Measurements from ENCODE around the gene OR2A42. TPM values are rescaled to one million over a fixed set of nuclear protein-coding genes. Genes with fewer than 3 reads are reported as not detected.
"Not testable (repeated sequence)": the region's sequence is repeated elsewhere in the genome, so short reads cannot be mapped to it uniquely, and the experiment has no call there.

Gene OR2A42
- total and polyA plus RNA-seq, 8 donors = 0.18 TPM; not detected in 7

DNA sequence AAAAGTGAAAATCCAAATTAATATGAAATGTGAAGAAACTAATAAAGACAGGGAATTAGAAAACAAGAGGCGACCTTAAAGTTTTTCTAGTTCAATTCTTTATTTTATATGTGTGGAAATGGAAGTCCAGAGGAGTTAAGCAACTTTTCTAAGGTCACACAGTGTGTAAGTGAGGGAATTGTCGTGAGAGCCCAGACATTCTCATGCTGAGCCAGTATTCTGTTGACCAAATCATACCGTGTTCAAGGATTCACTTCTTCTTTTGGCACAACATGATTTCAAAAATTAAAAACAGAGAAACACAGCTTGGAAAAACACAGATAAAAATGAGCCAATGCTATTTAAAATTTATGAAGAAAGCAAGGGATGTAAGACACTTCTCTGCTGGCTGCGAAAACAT is 12.5 kb downstream of the OR2A42 start:
- H3K36me3 ChIP-seq; H3K4me3 ChIP-seq; H3K9me3 ChIP-seq; intact Hi-C loops (cut with DNase I; ENCODE audit: low total_unique reads); H3K4me1 ChIP-seq; H3K27ac ChIP-seq; DNase-seq; H3K27me3 ChIP-seq: not testable (repeated sequence)
- 74 to 92% (median 83%) methylated on average over 3 of the region's 4 CpGs for WGBS, 5 donors

DNA sequence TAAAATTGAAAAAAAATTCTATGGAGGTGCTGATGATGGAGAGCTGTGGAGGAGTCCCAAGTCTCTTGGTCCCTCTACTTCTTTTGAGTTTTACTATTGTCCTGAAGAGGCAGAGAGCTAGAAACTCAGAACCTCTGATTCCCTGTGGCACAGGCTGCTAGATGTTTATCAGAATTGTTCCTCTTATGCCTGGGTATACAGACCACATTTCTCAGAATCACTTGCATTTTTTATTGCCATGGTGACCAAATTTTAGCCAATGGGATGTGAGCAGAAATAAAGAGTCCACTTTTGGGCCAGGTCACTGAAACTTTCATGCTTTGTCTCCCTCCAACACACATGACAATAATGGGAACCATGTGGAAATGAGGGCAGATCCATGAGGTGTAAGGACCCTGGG is 15.7 kb downstream of the OR2A42 start:
- H3K27me3 ChIP-seq; intact Hi-C loops (cut with DNase I; ENCODE audit: low total_unique reads): not testable (repeated sequence)

DNA sequence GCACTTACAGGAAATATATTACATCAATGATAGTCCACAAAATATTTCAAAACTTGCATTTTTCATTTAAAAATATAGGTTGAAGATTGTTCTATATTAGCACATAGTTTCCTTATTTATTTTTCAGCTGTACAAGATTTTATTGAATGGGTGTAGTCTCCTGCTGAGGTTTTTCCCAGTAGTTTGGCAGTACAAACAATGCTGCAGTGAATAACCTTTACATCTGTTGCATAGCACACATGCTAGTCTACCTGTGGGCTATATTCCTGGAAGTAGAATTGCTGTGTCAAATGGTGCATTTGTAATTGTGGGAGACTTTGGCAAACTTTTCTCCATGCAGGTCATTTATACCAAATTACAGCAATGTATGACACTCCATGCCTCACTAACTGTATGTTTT is 18.9 kb downstream of the OR2A42 start:
- H3K27me3 ChIP-seq; H3K4me1 ChIP-seq; DNase-seq; H3K27ac ChIP-seq; H3K4me3 ChIP-seq; H3K9me3 ChIP-seq; intact Hi-C loops (cut with DNase I; ENCODE audit: low total_unique reads); H3K36me3 ChIP-seq: not testable (repeated sequence)

More for the DNA sequence above, 15.7 kb downstream of the OR2A42 start:
- not testable (repeated sequence) for H3K4me3 ChIP-seq, H3K9me3 ChIP-seq, H3K4me1 ChIP-seq, DNase-seq, H3K36me3 ChIP-seq, H3K27ac ChIP-seq

DNA sequence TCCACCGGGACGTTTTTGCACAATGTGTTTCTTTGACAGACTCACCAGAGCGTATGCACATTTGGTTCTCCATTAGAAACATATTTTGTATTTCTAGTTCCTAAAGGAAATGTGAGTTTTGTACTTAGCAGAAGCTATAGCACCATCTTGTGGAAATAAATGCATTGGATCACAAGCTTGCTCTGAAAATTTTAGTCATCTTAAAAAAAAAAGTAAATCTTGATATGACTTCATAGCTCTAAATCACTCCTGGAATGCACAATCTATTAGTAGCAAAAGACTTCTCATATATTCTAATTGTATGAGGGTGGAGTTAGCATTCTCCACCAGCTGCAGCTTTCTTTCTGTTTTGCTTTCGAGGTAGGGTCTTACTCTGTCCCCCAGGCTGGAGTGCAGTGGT is 20.3 kb downstream of the OR2A42 start:
- intact Hi-C loops (cut with DNase I; ENCODE audit: low total_unique reads); DNase-seq; H3K27me3 ChIP-seq; H3K27ac ChIP-seq; H3K4me3 ChIP-seq; H3K36me3 ChIP-seq; H3K9me3 ChIP-seq; H3K4me1 ChIP-seq: not testable (repeated sequence)
- no CpG with 5 or more reads among the region's 4 CpGs for WGBS, 5 donors

DNA sequence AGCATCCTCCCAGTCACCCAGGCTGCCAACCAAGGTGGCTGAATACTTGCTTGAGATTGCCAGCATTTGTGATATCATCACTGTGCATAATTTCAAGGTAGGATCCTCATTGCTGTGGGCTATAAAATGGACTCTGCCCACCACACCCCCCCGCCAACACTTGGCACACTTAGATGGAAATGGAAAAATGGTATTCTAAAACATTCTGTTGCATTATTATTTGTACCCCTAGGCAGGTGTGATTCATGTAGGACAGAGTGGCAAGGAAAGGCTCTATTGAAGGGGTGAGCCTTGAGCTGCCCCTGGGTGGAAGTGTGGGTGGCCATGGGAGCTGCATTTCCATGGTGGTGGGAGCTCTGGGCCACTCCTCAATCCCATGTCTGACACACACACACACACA is 20.8 kb downstream of the OR2A42 start:
- H3K27me3 ChIP-seq; H3K4me3 ChIP-seq; DNase-seq; intact Hi-C loops (cut with DNase I; ENCODE audit: low total_unique reads); H3K27ac ChIP-seq; H3K9me3 ChIP-seq; H3K36me3 ChIP-seq; H3K4me1 ChIP-seq: not testable (repeated sequence)
- WGBS, 5 donors = 88 to 100% (median 96%) methylated on average over 1 of the region's 1 CpG

DNA sequence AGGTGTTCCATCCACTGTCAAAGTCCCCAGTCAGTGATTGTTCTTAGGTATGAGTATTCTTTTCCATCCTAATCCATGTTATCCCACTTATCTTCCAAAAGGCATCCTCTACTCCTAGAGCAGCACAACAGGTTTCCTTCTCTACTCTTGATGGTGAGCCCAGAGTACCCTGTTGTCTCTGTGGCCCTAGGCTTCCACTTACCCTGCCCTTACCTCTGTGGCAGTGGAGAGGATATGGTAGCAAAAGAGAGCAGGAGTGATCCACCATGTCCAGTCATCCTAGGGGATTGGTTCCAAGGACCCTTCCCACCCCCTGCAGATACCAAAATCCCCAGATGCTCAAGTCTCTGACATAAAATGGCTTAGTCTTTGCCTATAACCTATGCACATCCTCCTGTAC is 22.2 kb downstream of the OR2A42 start:
- H3K27me3 ChIP-seq; H3K36me3 ChIP-seq; intact Hi-C loops (cut with DNase I; ENCODE audit: low total_unique reads); H3K9me3 ChIP-seq; DNase-seq; H3K4me3 ChIP-seq; H3K27ac ChIP-seq; H3K4me1 ChIP-seq: not testable (repeated sequence)

DNA sequence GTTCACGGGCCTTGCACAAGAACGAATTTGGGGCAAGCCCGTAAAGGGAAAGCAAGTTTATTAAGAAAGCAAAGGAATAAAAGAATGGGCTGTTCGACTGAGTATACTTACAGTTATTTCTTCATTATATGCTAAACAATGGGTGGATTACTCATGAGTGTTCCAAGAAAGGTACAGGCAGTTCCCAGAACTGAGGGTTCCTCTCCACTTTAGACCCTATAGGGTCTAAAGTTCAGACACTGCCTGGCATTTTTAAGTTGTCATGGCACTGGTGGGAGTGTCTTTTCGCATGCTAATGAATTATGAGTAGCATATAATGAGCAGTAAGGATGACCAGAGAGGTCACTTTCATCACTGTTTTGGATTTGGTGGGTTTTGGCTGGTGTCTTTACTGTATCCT is 34.1 kb downstream of the OR2A42 start:
- DNase-seq; intact Hi-C loops (cut with DNase I; ENCODE audit: low total_unique reads); H3K36me3 ChIP-seq; H3K27me3 ChIP-seq; H3K4me3 ChIP-seq; H3K4me1 ChIP-seq; H3K9me3 ChIP-seq; H3K27ac ChIP-seq: not testable (repeated sequence)
- WGBS, 5 donors = no CpG with 5 or more reads among the region's 5 CpGs

DNA sequence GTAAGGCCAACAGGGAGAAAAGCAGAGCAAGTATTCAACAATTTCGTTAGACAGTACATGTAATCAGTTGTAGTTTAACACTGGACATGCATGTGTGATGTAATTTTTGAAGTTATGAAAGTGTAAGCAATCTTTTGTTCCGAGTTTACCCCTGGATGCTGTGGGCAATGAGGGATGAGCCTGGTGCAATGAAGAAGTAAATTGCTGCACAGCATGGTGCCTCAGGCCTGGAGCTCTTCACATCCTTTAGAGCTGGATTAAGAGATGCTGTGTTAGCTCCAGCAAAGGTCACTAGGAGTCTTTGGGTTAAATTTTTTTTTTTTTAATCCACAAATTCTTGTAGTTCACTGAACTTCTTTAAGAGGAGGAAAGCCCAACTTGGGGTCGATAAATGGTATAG is 36.3 kb downstream of the OR2A42 start:
- H3K4me3 ChIP-seq; H3K36me3 ChIP-seq; intact Hi-C loops (cut with DNase I; ENCODE audit: low total_unique reads); H3K4me1 ChIP-seq; DNase-seq; H3K27ac ChIP-seq; H3K27me3 ChIP-seq; H3K9me3 ChIP-seq: not testable (repeated sequence)
- no CpG with 5 or more reads among the region's 3 CpGs for WGBS, 5 donors

DNA sequence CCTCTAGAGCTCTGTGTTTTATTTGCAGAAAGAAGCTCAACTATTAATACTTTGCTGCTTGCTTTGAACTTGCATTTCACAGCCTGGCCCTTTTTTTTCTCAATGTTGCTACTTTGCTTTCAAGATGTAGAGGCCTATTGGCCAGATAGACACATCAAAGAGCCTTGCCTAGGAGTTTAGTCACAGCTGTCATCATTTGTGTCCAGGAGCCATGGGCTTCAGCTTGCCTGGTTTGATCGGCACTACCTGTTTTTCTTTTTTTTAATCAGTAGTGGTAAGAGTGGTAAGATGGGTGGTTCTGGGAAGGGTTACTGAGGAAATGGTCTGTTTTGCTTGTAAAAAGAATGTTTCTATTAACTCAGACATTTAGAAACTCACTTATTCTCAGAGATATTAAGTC is 37.4 kb downstream of the OR2A42 start:
- DNase-seq; H3K4me1 ChIP-seq; H3K4me3 ChIP-seq; H3K27ac ChIP-seq; H3K9me3 ChIP-seq; intact Hi-C loops (cut with DNase I; ENCODE audit: low total_unique reads); H3K36me3 ChIP-seq; H3K27me3 ChIP-seq: not testable (repeated sequence)
- WGBS, 5 donors = no CpG with 5 or more reads among the region's 1 CpG

DNA sequence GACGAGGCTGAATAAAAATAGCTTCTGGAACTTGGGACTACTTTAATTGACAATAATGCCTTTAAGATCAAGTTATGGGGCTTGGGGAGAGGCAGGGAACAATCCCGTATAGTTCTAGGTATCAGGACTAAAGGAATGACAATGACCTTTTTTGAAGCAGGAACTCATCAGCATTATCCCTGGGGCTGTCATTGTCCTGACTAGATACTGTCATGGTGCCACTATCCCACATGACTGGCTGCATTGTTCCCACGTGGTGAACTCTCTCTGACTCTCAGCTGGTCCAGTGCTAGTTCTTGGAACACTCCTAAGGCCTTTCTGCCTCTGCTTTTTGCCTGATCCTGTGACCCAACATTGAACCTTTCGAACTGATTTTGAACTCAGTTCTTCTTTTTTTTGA is 40.5 kb downstream of the OR2A42 start:
- intact Hi-C loops (cut with DNase I; ENCODE audit: low total_unique reads); H3K4me3 ChIP-seq; H3K27ac ChIP-seq; DNase-seq; H3K4me1 ChIP-seq; H3K27me3 ChIP-seq; H3K9me3 ChIP-seq; H3K36me3 ChIP-seq: not testable (repeated sequence)
- WGBS, 5 donors = 45 to 88% (median 78%) methylated on average over 2 to 3 of the region's 4 CpGs

DNA sequence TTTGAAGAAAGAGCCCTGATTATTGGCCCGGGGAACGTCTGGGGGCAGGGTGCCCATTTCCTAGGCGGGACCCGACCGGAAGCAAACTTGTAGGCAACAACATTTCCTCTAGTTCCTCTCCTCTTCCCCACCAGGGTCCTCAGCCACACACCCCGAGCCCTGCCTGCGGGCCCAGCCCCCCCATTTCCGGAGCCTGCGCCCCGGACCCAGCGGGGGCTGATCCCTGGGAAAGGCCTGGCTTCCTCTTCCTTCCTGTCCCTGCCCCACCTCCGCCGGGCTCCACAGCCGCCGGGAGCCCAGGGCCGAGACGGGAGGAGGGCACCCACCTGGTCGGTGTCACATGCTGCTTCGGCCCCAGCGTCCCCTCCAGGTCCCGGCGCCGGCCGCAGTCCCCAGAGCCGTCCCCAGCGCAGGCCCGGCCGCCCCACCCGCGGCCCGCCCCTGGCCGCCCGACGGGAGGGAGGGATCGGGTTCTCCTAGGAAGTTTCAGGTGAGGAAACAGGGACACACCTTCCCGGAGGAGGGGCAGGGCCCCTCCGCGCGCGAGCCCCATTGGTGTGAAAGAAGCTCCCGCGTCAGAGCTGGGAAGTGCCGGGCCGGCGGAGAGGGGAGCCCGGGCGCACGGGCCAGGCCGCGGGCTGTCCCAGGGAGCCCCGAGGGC is 44.1 kb downstream of the OR2A42 start, which contains the start of gene ARHGEF35:
TSS of gene ARHGEF35 (minus strand) at position 622 of the 661 bp plus-strand sequence. CDS start 7,450 bp downstream, outside the sequence.
- not testable (repeated sequence) for H3K4me1 ChIP-seq
- WGBS, 5 donors = 0% methylated on average over 7 of the region's 51 CpGs; no CpG with 5 or more reads in 4 of the 5 donors

DNA sequence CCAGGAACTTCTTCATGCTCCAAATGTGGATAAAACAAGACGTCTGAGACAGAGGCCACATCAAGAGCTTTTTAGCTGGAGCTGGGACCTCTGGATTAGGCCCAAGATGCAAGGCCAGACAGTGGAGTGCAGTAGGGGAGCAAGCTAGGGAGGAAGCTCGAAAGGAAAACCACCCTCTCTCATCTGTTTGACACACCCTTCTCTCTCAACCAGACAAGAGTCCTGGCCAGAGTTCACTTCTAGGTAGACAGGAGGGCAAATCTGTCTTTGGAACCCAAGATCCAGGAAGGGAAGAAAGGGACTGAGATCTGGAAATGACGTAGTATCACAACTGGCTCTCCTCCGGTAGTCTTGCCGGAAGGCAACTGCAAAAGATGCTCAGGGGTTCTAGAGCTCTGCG is 45.0 kb downstream of the OR2A42 start:
- H3K4me1 ChIP-seq; DNase-seq; H3K4me3 ChIP-seq; H3K36me3 ChIP-seq; H3K27ac ChIP-seq; intact Hi-C loops (cut with DNase I; ENCODE audit: low total_unique reads); H3K9me3 ChIP-seq; H3K27me3 ChIP-seq: not testable (repeated sequence)
- WGBS, 5 donors = no CpG with 5 or more reads among the region's 6 CpGs

More for the DNA sequence above, 44.1 kb downstream of the OR2A42 start, which contains the start of gene ARHGEF35:
- DNase-seq; H3K36me3 ChIP-seq; intact Hi-C loops (cut with DNase I; ENCODE audit: low total_unique reads); H3K27me3 ChIP-seq; H3K27ac ChIP-seq; H3K9me3 ChIP-seq: not testable (repeated sequence)
- peak within 1 kb of the TSS in 2 of 4 donors; percentile 23 to 27 for H3K4me3 ChIP-seq

DNA sequence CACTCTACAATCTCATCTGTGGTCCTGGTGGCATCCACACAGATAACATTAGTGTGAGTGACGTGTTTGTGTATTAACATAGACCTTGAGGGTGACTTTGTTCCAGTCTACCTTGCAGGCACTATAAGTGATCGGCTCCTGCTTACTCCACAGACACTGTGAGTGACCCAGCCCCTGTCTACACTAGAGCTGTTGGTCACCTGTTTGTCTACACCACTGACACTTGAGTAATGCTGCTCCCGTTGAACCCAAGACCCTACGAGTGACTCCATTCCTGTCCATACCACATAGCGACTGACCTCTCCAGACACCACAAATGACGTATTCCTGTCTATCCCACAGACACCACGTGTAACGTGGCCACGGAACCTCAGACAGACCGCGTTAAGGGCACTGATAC is 45.6 kb downstream of the OR2A42 start:
- intact Hi-C loops (cut with DNase I; ENCODE audit: low total_unique reads); H3K27me3 ChIP-seq; H3K9me3 ChIP-seq; H3K36me3 ChIP-seq; H3K4me1 ChIP-seq; H3K27ac ChIP-seq; DNase-seq; H3K4me3 ChIP-seq: not testable (repeated sequence)
- no CpG with 5 or more reads among the region's 11 CpGs for WGBS, 5 donors

All from stomach (tissue), 9 donors.